Ishikawa (cell line): ENCODE data around the gene OXA1L.

Experiments used
- CEBPB ChIP-seq: IDR thresholded peaks from 2 replicates; pipeline ENCODE4 v1.6.1; 2012
- CREB1 ChIP-seq: IDR thresholded peaks from 2 replicates; pipeline ENCODE4 v1.6.1; 2012; ENCODE audit warnings: low read depth
- EGR1 ChIP-seq: IDR thresholded peaks from 2 replicates; pipeline ENCODE4 v1.6.1; 2012
- EP300 ChIP-seq: IDR thresholded peaks from 2 replicates; pipeline ENCODE4 v1.6.1; 2012; ENCODE audit warnings: borderline replicate concordance
- FOXM1 ChIP-seq: IDR thresholded peaks from 2 replicates; pipeline ENCODE4 v1.6.1; 2012; ENCODE audit warnings: low read depth, borderline replicate concordance
- MAX ChIP-seq: IDR thresholded peaks from 2 replicates; pipeline ENCODE4 v1.6.1; 2012
- NFIC ChIP-seq: IDR thresholded peaks from 2 replicates; pipeline ENCODE4 v1.6.1; 2012
- RAD21 ChIP-seq: IDR thresholded peaks from 2 replicates; pipeline ENCODE4 v1.6.1; 2012; ENCODE audit warnings: low read depth
- REST ChIP-seq: IDR thresholded peaks from 2 replicates; pipeline ENCODE4 v1.6.1; 2012; ENCODE audit warnings: low read depth, mild to moderate bottlenecking
- TAF1 ChIP-seq: IDR thresholded peaks from 2 replicates; pipeline ENCODE4 v1.6.1; 2012; ENCODE audit warnings: low read depth, mild to moderate bottlenecking
- TCF12 ChIP-seq: IDR thresholded peaks from 2 replicates; pipeline ENCODE4 v1.6.1; 2012; ENCODE audit warnings: low read depth
- TEAD4 ChIP-seq: IDR thresholded peaks from 2 replicates; pipeline ENCODE4 v1.6.1; 2012
- USF1 ChIP-seq: IDR thresholded peaks from 2 replicates; pipeline ENCODE4 v1.6.1; 2012
- YY1 ChIP-seq: IDR thresholded peaks from 2 replicates; pipeline ENCODE4 v1.6.1; 2012; ENCODE audit warnings: low read depth
- ZBTB7A ChIP-seq: IDR thresholded peaks from 2 replicates; pipeline ENCODE4 v1.6.1; 2012; ENCODE audit warnings: low read depth

Gene OXA1L

GRCh38 chr14:22781301-22781991 is 15.0 kb downstream of the OXA1L start:
- TF ChIP-seq YY1, result no peak
- no peak for TF ChIP-seq NFIC
- no peak for TF ChIP-seq TCF12

GRCh38 chr14:22786685-22787084 is 20.2 kb downstream of the OXA1L start:
- TF ChIP-seq EP300, result no peak
- TF ChIP-seq FOXM1, result no peak
- TF ChIP-seq CEBPB, result no peak
- no peak for TF ChIP-seq USF1
- TF ChIP-seq EGR1, result no peak
- no peak for TF ChIP-seq TAF1
- TF ChIP-seq MAX, result no peak
- TF ChIP-seq TEAD4, result no peak
- TF ChIP-seq REST, result no peak
- TF ChIP-seq NFIC, result no peak
- no peak for TF ChIP-seq CREB1

- no peak for TF ChIP-seq TCF12
- no peak for TF ChIP-seq REST
- no peak for TF ChIP-seq EGR1
- no peak for TF ChIP-seq ZBTB7A
- TF ChIP-seq MAX, result no peak
- no peak for TF ChIP-seq NFIC
- no peak for TF ChIP-seq FOXM1
- no peak for TF ChIP-seq EP300
- no peak for TF ChIP-seq TEAD4
- TF ChIP-seq TAF1, result no peak
- TF ChIP-seq RAD21, result no peak
- TF ChIP-seq CREB1, result no peak
- TF ChIP-seq USF1, result no peak
- TF ChIP-seq YY1, result no peak
- no peak for TF ChIP-seq CEBPB
These were observed 24.8 kb downstream of the OXA1L start for GRCh38 chr14:22791301-22791700.

- no peak for TF ChIP-seq REST
- TF ChIP-seq TAF1, result no peak
- TF ChIP-seq RAD21, result no peak
- no peak for TF ChIP-seq TCF12
- no peak for TF ChIP-seq CEBPB
- TF ChIP-seq MAX, result no peak
- no peak for TF ChIP-seq CREB1
- TF ChIP-seq ZBTB7A, result no peak
- TF ChIP-seq EP300, result no peak
- no peak for TF ChIP-seq TEAD4
- no peak for TF ChIP-seq EGR1
- no peak for TF ChIP-seq USF1
These were observed 25.7 kb downstream of the OXA1L start for GRCh38 chr14:22792158-22792557.
